ENCODE results near the gene CASQ1. TPM values are rescaled to one million over a fixed set of nuclear protein-coding genes. Genes with fewer than 3 reads are reported as not detected.

The CASQ1 gene
- total and polyA plus RNA-seq, 2 donors (not counting 3 experiments of a cell fraction or from before 2014, with no cell fraction given), result not detected

DNA sequence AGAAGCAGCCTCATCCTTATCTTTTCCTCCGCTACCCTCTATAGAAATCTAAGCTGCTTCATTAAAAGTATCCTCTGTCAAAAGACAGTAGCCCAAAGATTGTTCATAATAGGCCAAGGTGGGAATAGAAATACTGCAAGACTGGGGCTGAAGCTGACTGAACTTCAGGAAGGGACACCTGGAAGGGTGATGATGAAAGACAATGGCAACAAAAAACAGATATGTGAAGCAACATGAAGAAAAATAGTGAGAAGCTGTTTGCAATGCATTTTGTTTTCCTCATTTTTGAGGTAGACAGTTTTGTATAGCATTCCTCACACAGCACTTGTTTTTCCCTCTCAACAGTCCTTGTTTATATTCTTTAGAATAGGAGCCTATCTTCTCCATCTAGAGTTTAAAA, 55.1 kb downstream of the CASQ1 start:
- intact Hi-C loops (cut with micrococcal nuclease), result no loop called here
- CTCF ChIA-PET, result interaction anchor here (0.8 to 7.5 kb wide), 6 partner anchors 16 to 160 kb away, joined by 3 to 61 read pairs (median 6); no protein-coding TSS in a partner anchor
- DNase-seq (ENCODE audit: low read depth, low spot score), result no peak

More for the DNA sequence above, 55.1 kb downstream of the CASQ1 start:
- Histone ChIP-seq H3K9ac (replicated peaks; ENCODE audit: extremely low read depth, insufficient read depth, low read length) (no peak overlapping the region), H4K20me1 (replicated peaks; ENCODE audit: control insufficient read depth, extremely low read depth, insufficient read depth, low read length) (no peaks in the 10 kb centered on the region), H3K27me3 (ENCODE audit: control insufficient read depth in 2 of 2, insufficient read depth in 2 of 2, low read length in 2 of 2) (no peaks in the 10 kb centered on the region), H3K9me1 (replicated peaks; ENCODE audit: control insufficient read depth, extremely low read depth, insufficient read depth, low read length) (no peaks in the 10 kb centered on the region), H3K4me3 (replicated peaks in 1 of 3; ENCODE audit: insufficient read depth in 1 of 3, low read depth in 1 of 3, low read length in 3 of 3) (no peak overlapping the region), H3K9me3 (replicated peaks; ENCODE audit: control insufficient read depth, insufficient read depth, low read length) (no peaks in the 10 kb centered on the region), H3K4me2 (ENCODE audit: insufficient read depth, low read length) (no peak overlapping the region), H3K4me1 (ENCODE audit: control insufficient read depth, extremely low read depth, insufficient read depth, low read length) (peaks cover 5% of the 10 kb centered on the region), H3K79me2 (ENCODE audit: control insufficient read depth, insufficient read depth, low read length) (peaks cover 36% of the 10 kb centered on the region), H2AFZ (ENCODE audit: low read depth, low read length) (no peak overlapping the region), H3K27ac (ENCODE audit: insufficient read depth, low read depth, low read length) (no peak overlapping the region), H3K36me3 (ENCODE audit: control insufficient read depth in 2 of 2, extremely low read depth in 1 of 2, insufficient read depth in 2 of 2, low read length in 2 of 2) (no peaks in the 10 kb centered on the region)
- POLR2A ChIA-PET, result no interaction called here
- TF ChIP-seq JUN (IDR thresholded peaks at IDR 0.05; ENCODE audit: borderline replicate concordance, insufficient read depth, insufficient read length, low read depth) (no peak), FOS (IDR thresholded peaks at IDR 0.05; ENCODE audit: borderline replicate concordance, insufficient read depth, low read length) (no peak), CTCF (IDR thresholded peaks at IDR 0.05; ENCODE audit: extremely low read depth in 1 of 2, insufficient read depth in 1 of 2, low read depth in 1 of 2, low read length in 2 of 2) (no peak), EZH2 (IDR thresholded peaks at IDR 0.05; ENCODE audit: borderline replicate concordance, low read depth, low read length, severe bottlenecking) (no peak), MAX (IDR thresholded peaks at IDR 0.05; ENCODE audit: insufficient read depth, insufficient read length) (no peak), POLR2A (IDR thresholded peaks at IDR 0.05; ENCODE audit: low read depth, low read length) (no peak), POLR2AphosphoS5 (IDR thresholded peaks at IDR 0.05; ENCODE audit: insufficient read depth, low read depth, low read length) (no peak), GATA2 (IDR thresholded peaks at IDR 0.05; ENCODE audit: insufficient read depth, insufficient read length, low read depth, low read length) (no peak), MYC (IDR thresholded peaks at IDR 0.05; ENCODE audit: low read depth, low read length) (no peak)
- no TSS peak for BruUV-seq (replicated peaks)
- no peak for FAIRE-seq
- dilution Hi-C loops (cut with MboI; ENCODE audit: extremely low pct_ligation_motif_present, low sequenced_read_pairs), result no loop called here
